Activated T-cell treated with anti-CD3 and anti-CD28 coated beads for 48 hours (primary cell): ENCODE results near the gene TRMT1L.
"Not testable (repeated sequence)": the region's sequence is repeated elsewhere in the genome, so short reads cannot be mapped to it uniquely, and the experiment has no call there.

ENCODE experiments used
- DNase-seq: peaks from one replicate; pipeline ENCODE4 v3.0.0-alpha.2; 2020; ENCODE audit warnings: low read depth

TRMT1L gene

GRCh38 chr1:185156854-185157598 lies at the start of gene TRMT1L, which contains the start of gene SWT1:
Gene TRMT1L (minus strand): TSS chr1:185156953. CDS start chr1:185156712, 241 bp downstream.
Gene SWT1 (plus strand): TSS chr1:185157167. CDS start chr1:185160842, 3,675 bp downstream.
- DNase-seq: peak; percentile 95

GRCh38 chr1:185200889-185201288 lies 44.1 kb upstream of the TRMT1L start:
- DNase-seq: no peak

GRCh38 chr1:185198712-185199111 lies 42.0 kb upstream of the TRMT1L start:
- DNase-seq: not testable (repeated sequence)

- no peak for DNase-seq
Observed at GRCh38 chr1:185193756-185194155, 37.0 kb upstream of the TRMT1L start.

- peak; percentile 7 for DNase-seq
Observed at GRCh38 chr1:185170291-185170848, 13.6 kb upstream of the TRMT1L start.

- DNase-seq: no peak
Observed at GRCh38 chr1:185166106-185166505, 9.4 kb upstream of the TRMT1L start.

- no peak for DNase-seq
Observed at GRCh38 chr1:185162491-185162890, 5.7 kb upstream of the TRMT1L start.

GRCh38 chr1:185159966-185160365 lies 3.2 kb upstream of the TRMT1L start:
- DNase-seq: no peak

GRCh38 chr1:185158800-185159199 lies 2.0 kb upstream of the TRMT1L start:
- no peak for DNase-seq

GRCh38 chr1:185157599-185158412 lies 1.1 kb upstream of the TRMT1L start:
- no peak for DNase-seq

- no peak for DNase-seq
Observed at GRCh38 chr1:185156288-185156853, 382 bp downstream of the TRMT1L start.

GRCh38 chr1:185155600-185156287 lies 1.0 kb downstream of the TRMT1L start:
- no peak for DNase-seq

GRCh38 chr1:185154912-185155513 lies 1.7 kb downstream of the TRMT1L start:
- DNase-seq: no peak

GRCh38 chr1:185152187-185152767 lies 4.5 kb downstream of the TRMT1L start:
- DNase-seq: no peak

- no peak for DNase-seq
Observed at GRCh38 chr1:185151215-185151614, 5.5 kb downstream of the TRMT1L start.

- no peak for DNase-seq
Observed at GRCh38 chr1:185144233-185144632, 12.5 kb downstream of the TRMT1L start.

- DNase-seq: no peak
Observed at GRCh38 chr1:185139246-185139645, 17.5 kb downstream of the TRMT1L start.

- DNase-seq: no peak
Observed at GRCh38 chr1:185137896-185138545, 18.7 kb downstream of the TRMT1L start.

GRCh38 chr1:185132534-185132933 lies 24.2 kb downstream of the TRMT1L start:
- no peak for DNase-seq

- no peak for DNase-seq
Observed at GRCh38 chr1:185129708-185130107, 27.0 kb downstream of the TRMT1L start.

- no peak for DNase-seq
Observed at GRCh38 chr1:185112356-185112755, 44.4 kb downstream of the TRMT1L start.
